Esophagus muscularis mucosa (tissue), 4 donors: ENCODE results near the gene PFDN6. TPM values are rescaled to one million over a fixed set of nuclear protein-coding genes. Genes with fewer than 3 reads are reported as not detected.

ENCODE experiments used
- DNase-seq: peaks from one replicate; pipeline ENCODE4 v3.0.0-alpha.2; 2017; ENCODE audit errors: extremely low spot score
- H3K27ac ChIP-seq, 4 donors: fragments of 200-600 bp; sonication (generic); replicated peaks in 1 of 4; 1 replicate in 3 of 4; 2 replicates in 1 of 4; pipeline ENCODE4 v1.5.1; 2016 to 2019; ENCODE audit warnings: mild to moderate bottlenecking in 1 of 4
- H3K27me3 ChIP-seq, 4 donors: fragments of 200-600 bp; sonication (generic); one replicate each; pipeline versions ENCODE4 v1.5.1 to v1.6.0; 2016 to 2019
- H3K36me3 ChIP-seq, 4 donors: fragments of 200-600 bp; sonication (generic); one replicate each; pipeline ENCODE4 v1.5.1; 2016 to 2019
- H3K4me1 ChIP-seq, 4 donors: fragments of 200-600 bp; sonication (generic); one replicate each; pipeline ENCODE4 v1.5.1; 2016 to 2019
- H3K4me3 ChIP-seq, 4 donors: fragments of 200-600 bp; sonication (generic); 1 replicate in 2 of 4; 2 replicates in 2 of 4; pipeline ENCODE4 v1.5.1; 2016 to 2019; ENCODE audit warnings: mild to moderate bottlenecking in 4 of 4, moderate library complexity in 1 of 4
- H3K9me3 ChIP-seq, 4 donors: fragments of 200-600 bp; sonication (generic); 1 replicate in 3 of 4; 2 replicates in 1 of 4; pipeline ENCODE4 v1.5.1; 2016 to 2019
- EP300 ChIP-seq: sonication (generic); formaldehyde crosslinking; IDR thresholded peaks from one replicate; pipeline ENCODE4 v1.6.1; 2017; ENCODE audit warnings: antibody characterized with exemption
- POLR2A ChIP-seq: fragments of 450-650 bp; IDR thresholded peaks from one replicate; pipeline ENCODE4 v1.6.1; 2017; ENCODE audit warnings: antibody characterized with exemption, moderate library complexity, mild to moderate bottlenecking, low read depth
- POLR2AphosphoS5 ChIP-seq, 2 donors: sonication (generic); formaldehyde crosslinking; IDR thresholded peaks; one replicate each; pipeline ENCODE4 v1.6.1; 2017; ENCODE audit warnings: antibody characterized with exemption in 2 of 2
- WGBS: methylation state at CpG from one replicate; pipeline ENCODE4 v1.1.5; 2018; 5-methylcytosine and 5-hydroxymethylcytosine counted together
- intact Hi-C: fragments of 100-400 bp; cut with DNase I; formaldehyde crosslinking; loops from one replicate; pipeline ENCODE4 v1.15.1; 2023
- total RNA-seq, 4 donors: library from RNA; depleted of rRNA; stranded (reverse); fragments of >200 nt; gene quantifications; one replicate each; pipeline versions ENCODE4 v1.1.0 to v1.2.1, GENCODE V29; 2016
- TF ChIP-seq, protein P1 (sequence below), 3 experiments: fragments of 200-600 bp in 2 of 3; fragments of 450-650 bp in 1 of 3; sonication (generic) in 2 of 3; IDR thresholded peaks; one replicate each; pipeline ENCODE4 v1.5.1; 2017 to 2019; ENCODE audit warnings: antibody characterized with exemption in 3 of 3, mild to moderate bottlenecking in 2 of 3, moderate library complexity in 1 of 3

PFDN6 gene
- total RNA-seq, 4 donors from 2014 or later: 29.1 to 54.2 (median 43.7) TPM

DNA sequence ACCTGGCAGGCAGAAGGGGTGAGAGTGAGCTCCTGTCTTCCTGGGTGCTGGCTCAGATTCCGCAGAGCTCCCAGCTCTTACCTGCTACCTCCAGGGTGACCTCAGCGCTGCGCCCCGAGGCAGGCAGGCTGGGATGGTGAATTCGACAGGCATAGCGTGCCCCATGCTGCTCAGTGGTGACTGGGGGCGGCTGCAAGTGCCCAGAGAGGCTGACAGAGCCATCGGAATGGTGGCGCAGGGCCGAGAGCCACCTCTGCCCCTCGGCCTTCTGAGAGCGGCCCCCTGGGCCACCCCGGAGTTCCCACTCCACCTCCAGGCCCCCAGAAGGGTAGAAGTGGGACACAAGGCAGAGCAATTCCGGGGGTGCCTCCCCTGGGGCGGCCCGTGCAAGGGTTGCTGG is 14.8 kb downstream of the PFDN6 start:
- intact Hi-C loops: no loop called here

DNA sequence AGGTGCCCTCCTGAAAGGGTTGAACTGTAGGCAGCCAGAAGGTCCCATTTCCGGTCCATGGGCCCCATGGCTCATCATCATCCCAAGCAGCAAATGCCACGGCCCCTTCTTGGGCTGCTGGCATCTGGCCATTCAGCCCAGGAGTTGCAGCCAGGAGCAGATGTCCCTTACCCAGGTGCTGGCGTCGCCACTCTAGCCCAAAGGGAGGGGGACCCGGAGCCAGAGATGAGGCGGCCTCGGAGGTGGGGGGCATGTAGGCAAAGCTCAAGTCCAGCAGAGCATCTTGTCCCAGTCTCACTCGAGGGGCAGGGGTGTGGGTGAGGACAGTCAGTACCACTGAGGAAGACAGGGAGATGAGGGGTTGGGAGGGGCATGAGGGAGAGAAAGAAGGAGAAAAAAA is 15.7 kb downstream of the PFDN6 start:
- no peaks in the 10 kb centered on the region for H3K9me3 ChIP-seq
- DNase-seq: no peak
- intact Hi-C loops: no loop called here
- H3K36me3 ChIP-seq: peaks cover 22 to 62% (median 51%) of the 10 kb centered on the region in 4 donors
- H3K4me1 ChIP-seq: peaks cover 19 to 43% (median 30%) of the 10 kb centered on the region in 4 donors
- H3K27me3 ChIP-seq: no peaks in the 10 kb centered on the region
- no peak for TF ChIP-seq POLR2A
- no peak for TF ChIP-seq POLR2AphosphoS5 (IDR thresholded peaks at IDR 0.05)
- TF ChIP-seq, protein P1, sequence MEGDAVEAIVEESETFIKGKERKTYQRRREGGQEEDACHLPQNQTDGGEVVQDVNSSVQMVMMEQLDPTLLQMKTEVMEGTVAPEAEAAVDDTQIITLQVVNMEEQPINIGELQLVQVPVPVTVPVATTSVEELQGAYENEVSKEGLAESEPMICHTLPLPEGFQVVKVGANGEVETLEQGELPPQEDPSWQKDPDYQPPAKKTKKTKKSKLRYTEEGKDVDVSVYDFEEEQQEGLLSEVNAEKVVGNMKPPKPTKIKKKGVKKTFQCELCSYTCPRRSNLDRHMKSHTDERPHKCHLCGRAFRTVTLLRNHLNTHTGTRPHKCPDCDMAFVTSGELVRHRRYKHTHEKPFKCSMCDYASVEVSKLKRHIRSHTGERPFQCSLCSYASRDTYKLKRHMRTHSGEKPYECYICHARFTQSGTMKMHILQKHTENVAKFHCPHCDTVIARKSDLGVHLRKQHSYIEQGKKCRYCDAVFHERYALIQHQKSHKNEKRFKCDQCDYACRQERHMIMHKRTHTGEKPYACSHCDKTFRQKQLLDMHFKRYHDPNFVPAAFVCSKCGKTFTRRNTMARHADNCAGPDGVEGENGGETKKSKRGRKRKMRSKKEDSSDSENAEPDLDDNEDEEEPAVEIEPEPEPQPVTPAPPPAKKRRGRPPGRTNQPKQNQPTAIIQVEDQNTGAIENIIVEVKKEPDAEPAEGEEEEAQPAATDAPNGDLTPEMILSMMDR (IDR thresholded peaks at IDR 0.05): no peak
- TF ChIP-seq EP300: no peak
- H3K27ac ChIP-seq: no peak overlapping the region
- WGBS: 86% methylated on average over 8 of the region's 8 CpGs
- no peak overlapping the region for H3K4me3 ChIP-seq

More for the DNA sequence above, 14.8 kb downstream of the PFDN6 start:
- no CpG with 5 or more reads among the region's 16 CpGs for WGBS
- Histone ChIP-seq H3K27ac (no peak overlapping the region), H3K27me3 (no peaks in the 10 kb centered on the region), H3K9me3 (no peaks in the 10 kb centered on the region), H3K36me3 (peaks cover 22 to 58% (median 49%) of the 10 kb centered on the region in 4 donors), H3K4me1 (peaks cover 21 to 47% (median 34%) of the 10 kb centered on the region in 4 donors), H3K4me3 (no peak overlapping the region)
- DNase-seq: no peak
- TF ChIP-seq EP300 (no peak), POLR2A (no peak), POLR2AphosphoS5 (IDR thresholded peaks at IDR 0.05) (no peak)
- TF ChIP-seq, protein P1 (IDR thresholded peaks at IDR 0.05): no peak

DNA sequence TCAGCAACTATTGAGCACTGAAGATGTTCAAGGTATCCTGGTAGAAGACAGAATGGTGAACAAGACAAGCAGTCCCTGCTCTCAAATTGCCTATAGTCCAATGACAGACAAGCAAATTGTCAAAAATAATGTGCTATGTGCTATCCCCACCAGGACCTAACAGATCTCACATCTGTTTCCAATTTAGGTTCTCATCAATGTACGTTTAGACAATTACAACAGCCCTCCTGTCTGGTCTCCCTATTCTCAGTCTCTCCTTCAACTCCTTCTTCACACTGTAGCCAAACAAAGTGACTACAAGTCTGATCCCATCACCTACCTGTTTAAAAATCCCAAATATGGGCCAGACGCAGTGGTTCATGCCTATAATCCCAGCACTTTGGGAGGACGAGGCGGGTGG is 17.0 kb downstream of the PFDN6 start:
- TF ChIP-seq, protein P1 (IDR thresholded peaks at IDR 0.05): no peak
- no peak for TF ChIP-seq POLR2A
- no peak for TF ChIP-seq POLR2AphosphoS5 (IDR thresholded peaks at IDR 0.05)
- no peak for TF ChIP-seq EP300
- WGBS: 80% methylated on average over 4 of the region's 4 CpGs

DNA sequence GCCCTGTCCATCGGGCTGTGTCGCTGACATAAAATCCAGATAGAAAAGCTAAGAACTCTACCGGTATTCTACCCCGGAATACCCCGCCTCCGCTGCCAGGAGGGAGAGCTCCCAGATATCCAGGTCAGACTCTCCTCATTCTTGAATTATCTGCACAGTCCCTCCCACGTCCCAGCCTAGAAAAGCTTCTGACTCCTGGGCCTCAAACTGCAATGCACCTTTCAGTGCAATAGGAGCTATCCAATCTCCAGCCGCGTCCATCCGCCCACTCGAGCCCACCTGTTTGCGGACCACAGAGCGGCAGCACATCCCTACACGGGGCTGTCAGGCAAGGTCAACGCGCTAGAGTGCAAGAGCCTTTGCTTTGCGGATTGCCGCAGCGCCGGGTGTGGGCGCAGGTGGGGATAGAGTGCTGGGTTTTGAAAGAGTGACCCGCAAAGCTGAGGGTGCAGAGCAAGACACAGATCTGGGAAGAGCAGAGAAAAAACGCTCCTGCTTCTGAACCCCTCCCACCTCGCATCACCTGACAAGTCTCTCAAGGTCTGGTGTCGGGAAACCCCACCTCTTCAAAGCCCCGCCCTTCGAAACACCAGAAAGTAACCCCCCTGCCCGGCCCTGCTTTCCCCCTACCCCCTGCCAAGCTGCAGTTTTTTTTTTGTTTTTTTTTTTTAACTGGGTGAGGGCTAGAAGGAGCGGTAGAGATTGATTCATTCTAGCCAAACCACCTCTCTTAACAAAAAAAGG is 23.1 kb downstream of the PFDN6 start:
- DNase-seq: no peak
- WGBS: 7% methylated on average over 21 of the region's 29 CpGs
- Histone ChIP-seq H3K9me3 (no peaks in the 10 kb centered on the region), H3K27me3 (no peaks in the 10 kb centered on the region), H3K36me3 (peaks cover 0 to 30% (median 22%) of the 10 kb centered on the region in 4 donors), H3K4me3 (peak overlapping the region; percentile 59 to 96 (median 89)), H3K27ac (peak overlapping the region; percentile 88 to 96 (median 96)), H3K4me1 (peaks cover 33 to 60% (median 52%) of the 10 kb centered on the region in 4 donors)
- TF ChIP-seq POLR2AphosphoS5 (IDR thresholded peaks at IDR 0.05): peak in 1 of 2 donors; percentile 5
- no peak for TF ChIP-seq EP300
- intact Hi-C loops: loop anchor here (5.0 kb wide), 1 partner anchor 40 kb away; the partner anchor contains the start of genes RPS18 and VPS52

More for the DNA sequence above, 17.0 kb downstream of the PFDN6 start:
- intact Hi-C loops: no loop called here
- H3K36me3 ChIP-seq: peaks cover 22 to 73% (median 62%) of the 10 kb centered on the region in 4 donors
- H3K9me3 ChIP-seq: no peaks in the 10 kb centered on the region
- H3K4me3 ChIP-seq: no peak overlapping the region
- no peak for DNase-seq
- no peak overlapping the region for H3K27ac ChIP-seq
- H3K4me1 ChIP-seq: peaks cover 10 to 41% (median 24%) of the 10 kb centered on the region in 4 donors
- no peaks in the 10 kb centered on the region for H3K27me3 ChIP-seq

DNA sequence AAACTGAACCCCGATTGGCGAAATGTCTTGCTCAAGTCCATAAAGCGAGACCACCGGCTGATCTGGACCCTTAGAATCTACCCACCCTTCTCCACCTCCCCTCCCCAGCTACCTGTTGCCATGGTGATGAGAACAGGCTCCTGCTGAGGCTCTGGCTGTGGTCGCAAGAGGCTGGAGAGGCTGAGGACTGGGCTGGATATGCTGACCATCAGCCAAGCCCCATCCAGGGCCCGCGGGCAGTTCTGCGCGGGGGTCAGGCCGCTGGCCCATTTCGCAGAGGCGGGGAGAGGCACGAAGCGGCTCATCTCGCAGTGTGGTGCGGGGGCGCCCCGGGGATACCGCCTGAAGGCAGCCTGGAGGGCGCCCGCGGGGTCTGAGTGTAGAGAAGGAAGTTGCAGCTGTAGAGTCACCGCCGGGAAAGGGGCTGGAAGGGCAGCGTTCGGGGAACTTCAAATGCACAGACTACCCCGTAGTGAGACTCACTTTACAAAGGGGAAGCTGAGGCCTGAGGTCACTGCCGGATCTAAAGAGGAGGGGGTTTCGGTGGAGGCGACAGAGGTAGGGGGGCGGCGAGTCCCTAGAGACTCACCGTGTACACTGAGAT is 23.8 kb downstream of the PFDN6 start:
- 2% methylated on average over 18 of the region's 33 CpGs for WGBS
- TF ChIP-seq, protein P1 (IDR thresholded peaks at IDR 0.05): no peak
- no peak for TF ChIP-seq EP300
- no peak for TF ChIP-seq POLR2A
- no peak for TF ChIP-seq POLR2AphosphoS5 (IDR thresholded peaks at IDR 0.05)
- intact Hi-C loops: loop anchor here (5.0 kb wide), 1 partner anchor 41 kb away; the partner anchor contains the start of genes RPS18 and VPS52
- no peaks in the 10 kb centered on the region for H3K27me3 ChIP-seq
- peak overlapping the region; percentile 88 to 96 (median 96) for H3K27ac ChIP-seq
- peak overlapping the region; percentile 59 to 96 (median 89) for H3K4me3 ChIP-seq
- no peak for DNase-seq
- H3K4me1 ChIP-seq: peaks cover 34 to 63% (median 54%) of the 10 kb centered on the region in 4 donors
- no peaks in the 10 kb centered on the region for H3K9me3 ChIP-seq
- peaks cover 0 to 30% (median 21%) of the 10 kb centered on the region in 4 donors for H3K36me3 ChIP-seq
